Measurements from ENCODE around the gene LHFPL3. TPM values are rescaled to one million over a fixed set of nuclear protein-coding genes. Genes with fewer than 3 reads are reported as not detected.

The LHFPL3 gene
- total RNA-seq, 4 donors from 2014 or later = not detected

DNA sequence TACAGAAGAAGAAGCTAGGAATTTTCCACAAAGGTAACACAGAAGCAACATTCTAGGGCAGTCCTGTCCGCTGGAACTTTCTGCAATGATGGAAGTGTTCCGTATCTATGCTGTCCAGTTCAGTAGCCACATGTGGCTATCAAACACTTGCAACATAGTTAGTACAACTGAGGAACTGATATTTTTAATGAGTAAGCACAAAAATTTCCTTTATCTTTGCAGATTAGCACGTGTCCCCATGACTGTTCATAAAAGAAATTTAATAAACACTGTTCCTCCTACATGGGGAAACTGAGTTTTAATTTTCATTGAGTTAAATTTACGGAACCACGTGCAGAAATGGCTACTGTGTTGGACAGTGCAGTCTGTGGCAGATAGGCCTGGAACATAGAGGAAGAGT lies 349.2 kb downstream of the LHFPL3 start:
- Histone ChIP-seq H3K4me1 (no peaks in the 10 kb centered on the region), H3K36me3 (no peaks in the 10 kb centered on the region), H3K27me3 (no peaks in the 10 kb centered on the region), H3K27ac (no peak overlapping the region), H3K9me3 (no peaks in the 10 kb centered on the region), H3K4me3 (no peak overlapping the region)
- DNase-seq = no peak
- 70 to 71% methylated on average over 5 of the region's 5 CpGs for WGBS, 2 donors
- no peak for TF ChIP-seq POLR2A (IDR thresholded peaks at IDR 0.05)
- TF ChIP-seq, protein P1, sequence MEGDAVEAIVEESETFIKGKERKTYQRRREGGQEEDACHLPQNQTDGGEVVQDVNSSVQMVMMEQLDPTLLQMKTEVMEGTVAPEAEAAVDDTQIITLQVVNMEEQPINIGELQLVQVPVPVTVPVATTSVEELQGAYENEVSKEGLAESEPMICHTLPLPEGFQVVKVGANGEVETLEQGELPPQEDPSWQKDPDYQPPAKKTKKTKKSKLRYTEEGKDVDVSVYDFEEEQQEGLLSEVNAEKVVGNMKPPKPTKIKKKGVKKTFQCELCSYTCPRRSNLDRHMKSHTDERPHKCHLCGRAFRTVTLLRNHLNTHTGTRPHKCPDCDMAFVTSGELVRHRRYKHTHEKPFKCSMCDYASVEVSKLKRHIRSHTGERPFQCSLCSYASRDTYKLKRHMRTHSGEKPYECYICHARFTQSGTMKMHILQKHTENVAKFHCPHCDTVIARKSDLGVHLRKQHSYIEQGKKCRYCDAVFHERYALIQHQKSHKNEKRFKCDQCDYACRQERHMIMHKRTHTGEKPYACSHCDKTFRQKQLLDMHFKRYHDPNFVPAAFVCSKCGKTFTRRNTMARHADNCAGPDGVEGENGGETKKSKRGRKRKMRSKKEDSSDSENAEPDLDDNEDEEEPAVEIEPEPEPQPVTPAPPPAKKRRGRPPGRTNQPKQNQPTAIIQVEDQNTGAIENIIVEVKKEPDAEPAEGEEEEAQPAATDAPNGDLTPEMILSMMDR (IDR thresholded peaks at IDR 0.05) = no peak
- intact Hi-C loops (cut with DNase I) = no loop called here

DNA sequence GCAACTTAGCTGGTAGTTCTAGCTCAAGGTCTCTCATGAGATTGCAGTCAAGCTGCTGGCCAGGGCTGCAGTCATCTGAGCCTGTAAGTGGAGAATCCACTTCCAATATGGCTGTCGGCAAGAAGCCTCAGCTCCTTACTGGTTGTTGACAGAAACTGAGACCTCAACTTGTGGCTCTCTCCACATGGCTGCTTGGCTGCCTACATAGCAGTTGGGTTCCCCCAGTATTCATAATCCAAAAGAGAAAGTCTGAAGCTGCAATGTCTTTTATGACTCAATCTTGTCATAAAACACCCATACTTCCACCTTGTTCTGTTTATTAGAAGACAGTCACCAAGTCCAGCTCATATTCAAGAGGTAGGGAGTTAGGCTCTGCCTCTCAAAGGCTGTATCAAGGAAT lies 350.7 kb downstream of the LHFPL3 start:
- Histone ChIP-seq H3K27me3 (no peaks in the 10 kb centered on the region), H3K27ac (no peak overlapping the region), H3K36me3 (no peaks in the 10 kb centered on the region), H3K4me1 (no peaks in the 10 kb centered on the region), H3K9me3 (no peaks in the 10 kb centered on the region), H3K4me3 (no peak overlapping the region)
- DNase-seq = no peak
- 71 to 92% methylated on average over 1 of the region's 1 CpG for WGBS, 2 donors
- TF ChIP-seq, protein P1 (IDR thresholded peaks at IDR 0.05) = no peak
- no peak for TF ChIP-seq POLR2A (IDR thresholded peaks at IDR 0.05)
- intact Hi-C loops (cut with DNase I) = no loop called here

DNA sequence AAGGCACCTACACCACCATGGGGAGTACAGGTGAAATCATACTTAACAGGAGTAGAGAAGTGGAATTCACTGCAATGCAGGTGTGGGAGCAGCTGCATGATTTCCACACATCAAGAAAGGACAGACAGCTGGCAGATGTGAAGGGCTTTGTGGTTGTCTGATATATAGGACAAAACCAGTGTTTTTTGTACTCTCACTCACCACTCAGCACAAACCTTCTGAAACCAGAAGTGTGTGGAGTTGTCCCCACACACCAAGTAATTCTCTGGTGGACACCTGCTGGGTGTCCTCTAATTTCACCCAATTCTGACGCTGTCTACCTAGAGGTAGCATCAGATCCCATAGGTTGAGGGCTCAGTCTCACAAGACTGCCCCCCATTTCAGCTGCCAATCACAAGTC lies 357.9 kb downstream of the LHFPL3 start:
- Histone ChIP-seq H3K4me3 (no peak overlapping the region), H3K27me3 (no peaks in the 10 kb centered on the region), H3K36me3 (no peaks in the 10 kb centered on the region), H3K27ac (no peak overlapping the region), H3K4me1 (no peaks in the 10 kb centered on the region), H3K9me3 (no peaks in the 10 kb centered on the region)
- intact Hi-C loops (cut with DNase I) = no loop called here
- 86 to 100% methylated on average over 1 of the region's 1 CpG for WGBS, 2 donors
- no peak for TF ChIP-seq POLR2A (IDR thresholded peaks at IDR 0.05)
- TF ChIP-seq, protein P1 (IDR thresholded peaks at IDR 0.05) = no peak
- no peak for DNase-seq

DNA sequence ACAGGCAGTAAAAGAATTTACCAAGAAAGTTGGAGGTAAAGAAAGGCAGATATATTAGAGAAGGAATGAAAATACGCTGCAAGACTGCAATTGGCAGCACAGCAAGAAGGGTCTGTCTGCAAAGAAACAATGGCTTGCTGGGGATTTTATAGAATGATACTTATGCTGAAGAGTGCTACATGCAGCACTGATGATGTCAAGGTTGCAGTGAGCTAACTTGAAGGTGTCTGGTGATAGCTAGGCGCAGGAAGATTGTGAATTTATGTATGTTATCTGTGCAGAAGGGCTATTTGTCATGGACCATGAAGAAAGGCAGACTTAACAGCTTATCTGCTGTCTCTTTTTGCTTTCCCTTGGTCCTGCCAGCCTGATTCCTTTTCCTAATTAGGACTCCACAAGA lies 366.3 kb downstream of the LHFPL3 start:
- 52 to 53% methylated on average over 2 of the region's 2 CpGs for WGBS, 2 donors
- Histone ChIP-seq H3K4me3 (no peak overlapping the region), H3K27me3 (no peaks in the 10 kb centered on the region), H3K36me3 (no peaks in the 10 kb centered on the region), H3K9me3 (no peaks in the 10 kb centered on the region), H3K4me1 (no peaks in the 10 kb centered on the region), H3K27ac (no peak overlapping the region)
- DNase-seq = no peak
- intact Hi-C loops (cut with DNase I) = no loop called here
- TF ChIP-seq, protein P1 (IDR thresholded peaks at IDR 0.05) = no peak
- no peak for TF ChIP-seq POLR2A (IDR thresholded peaks at IDR 0.05)

DNA sequence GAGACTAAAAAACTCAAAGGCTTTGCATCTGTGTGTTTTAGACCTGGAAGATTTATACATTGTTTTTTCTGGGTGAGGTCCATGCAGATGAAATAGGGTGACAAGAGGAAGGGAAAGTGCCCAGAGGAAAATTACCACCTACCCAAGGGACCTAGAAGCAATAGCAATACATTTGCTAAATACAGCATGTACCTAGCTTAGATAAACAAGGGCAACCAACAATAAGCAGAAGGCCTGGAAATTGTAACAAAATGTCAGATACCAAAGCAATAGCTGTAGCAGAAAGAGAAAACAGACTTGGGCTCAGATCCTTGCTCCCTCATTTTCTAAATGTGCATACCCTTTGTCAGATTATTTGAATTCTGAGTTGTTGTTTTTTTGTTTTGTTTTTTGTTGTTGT lies 367.2 kb downstream of the LHFPL3 start:
- Histone ChIP-seq H3K36me3 (no peaks in the 10 kb centered on the region), H3K27me3 (no peaks in the 10 kb centered on the region), H3K4me1 (no peaks in the 10 kb centered on the region), H3K4me3 (no peak overlapping the region), H3K9me3 (no peaks in the 10 kb centered on the region), H3K27ac (no peak overlapping the region)
- intact Hi-C loops (cut with DNase I) = no loop called here
- TF ChIP-seq, protein P1 (IDR thresholded peaks at IDR 0.05) = no peak
- TF ChIP-seq POLR2A (IDR thresholded peaks at IDR 0.05) = no peak
- no peak for DNase-seq

Data from esophagus squamous epithelium (tissue), 5 donors.